DMS153 treated with DMSO at 0.1 percent for 48 hours (cell line): ENCODE results near the gene SLC25A22.

ENCODE experiments used
- DNase-seq: peaks from one replicate; lab custom pipeline; 2025; ENCODE audit not compliant: unreplicated experiment; lab: John Stamatoyannopoulos, UW

The SLC25A22 gene

DNA sequence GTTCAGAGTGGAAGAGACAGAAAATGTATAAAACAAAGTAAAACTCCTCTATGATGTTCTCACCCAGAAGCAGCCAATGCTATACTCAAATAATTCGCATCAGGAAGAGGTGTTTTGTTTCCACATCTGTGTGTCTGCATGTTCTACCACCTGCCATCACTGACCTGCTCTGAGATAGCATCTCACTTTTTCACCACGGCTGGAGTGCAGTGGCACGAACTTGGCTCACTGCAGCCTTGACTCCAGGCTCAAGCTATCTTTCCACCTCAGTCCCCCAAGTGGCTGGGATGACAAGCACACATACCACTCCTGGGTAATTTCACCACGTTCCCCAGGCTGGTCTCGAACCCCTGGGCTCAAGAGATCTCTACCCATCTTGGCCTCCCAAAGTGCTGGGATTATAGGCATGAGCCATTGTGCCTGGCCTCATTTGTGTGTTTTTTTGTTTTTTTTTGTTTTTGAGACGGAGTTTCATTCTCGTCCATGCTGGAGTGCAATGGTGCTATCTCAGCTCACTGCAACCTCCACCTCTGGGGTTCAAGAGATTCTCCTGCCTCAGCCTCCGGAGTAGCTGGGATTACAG, 36.5 kb downstream of the SLC25A22 start:
- DNase-seq: no peak

DNA sequence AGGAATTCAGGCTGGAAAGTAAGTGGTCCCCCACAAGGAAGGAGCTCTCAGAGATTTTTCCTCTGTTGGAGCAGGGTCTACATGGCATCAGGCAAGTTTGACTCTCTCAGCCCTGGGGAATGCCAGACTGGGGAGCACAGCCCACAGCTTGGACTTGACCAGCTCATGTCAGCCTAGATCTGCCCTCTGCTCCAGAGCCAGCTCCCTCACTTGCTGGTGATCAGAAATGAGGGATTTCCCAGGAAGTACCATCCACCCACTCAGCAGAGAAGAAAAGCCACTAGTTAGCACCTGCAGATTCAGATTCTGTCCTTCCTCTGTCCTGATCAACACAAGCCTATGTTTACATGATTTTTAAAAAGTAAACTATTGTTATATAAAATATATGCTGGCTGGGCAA, 37.8 kb downstream of the SLC25A22 start:
- DNase-seq: no peak

DNA sequence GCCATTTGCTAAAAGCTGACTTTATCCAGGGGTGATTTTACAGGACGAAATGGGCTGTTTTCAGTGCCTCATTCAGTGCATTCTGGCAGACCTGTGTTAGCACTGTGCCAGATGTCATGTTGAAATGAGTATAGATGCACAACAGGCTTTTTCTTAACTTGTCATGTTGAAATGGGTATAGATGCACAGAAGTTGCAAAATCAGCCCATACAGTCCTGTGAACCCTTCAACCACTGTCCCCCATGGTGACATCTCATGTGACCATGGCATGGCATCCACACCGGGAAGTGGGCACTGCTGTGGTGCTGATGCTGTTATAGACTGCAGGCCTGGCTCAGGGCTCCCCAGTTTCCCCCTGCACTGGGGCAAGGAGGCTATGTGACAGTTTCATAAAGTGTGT, 48.4 kb downstream of the SLC25A22 start:
- DNase-seq: no peak

DNA sequence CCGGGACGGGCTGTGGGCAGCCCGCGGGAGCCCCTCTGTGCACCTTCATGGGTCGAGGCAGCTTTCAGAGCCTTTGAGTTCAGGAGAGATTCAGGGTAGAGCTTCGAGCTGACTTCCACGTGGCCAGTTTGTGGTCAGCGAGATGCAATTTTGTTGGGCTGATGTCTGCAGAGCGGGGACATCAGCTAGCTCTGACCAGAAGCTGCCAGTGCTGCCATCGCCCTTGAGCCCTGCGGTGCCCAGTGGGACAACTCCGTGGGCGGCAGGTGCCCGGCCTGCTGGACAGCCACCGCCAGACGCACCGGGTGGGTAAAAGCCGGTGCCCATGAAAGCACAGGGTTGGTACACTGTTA, 50.1 kb downstream of the SLC25A22 start:
- DNase-seq: no peak

DNA sequence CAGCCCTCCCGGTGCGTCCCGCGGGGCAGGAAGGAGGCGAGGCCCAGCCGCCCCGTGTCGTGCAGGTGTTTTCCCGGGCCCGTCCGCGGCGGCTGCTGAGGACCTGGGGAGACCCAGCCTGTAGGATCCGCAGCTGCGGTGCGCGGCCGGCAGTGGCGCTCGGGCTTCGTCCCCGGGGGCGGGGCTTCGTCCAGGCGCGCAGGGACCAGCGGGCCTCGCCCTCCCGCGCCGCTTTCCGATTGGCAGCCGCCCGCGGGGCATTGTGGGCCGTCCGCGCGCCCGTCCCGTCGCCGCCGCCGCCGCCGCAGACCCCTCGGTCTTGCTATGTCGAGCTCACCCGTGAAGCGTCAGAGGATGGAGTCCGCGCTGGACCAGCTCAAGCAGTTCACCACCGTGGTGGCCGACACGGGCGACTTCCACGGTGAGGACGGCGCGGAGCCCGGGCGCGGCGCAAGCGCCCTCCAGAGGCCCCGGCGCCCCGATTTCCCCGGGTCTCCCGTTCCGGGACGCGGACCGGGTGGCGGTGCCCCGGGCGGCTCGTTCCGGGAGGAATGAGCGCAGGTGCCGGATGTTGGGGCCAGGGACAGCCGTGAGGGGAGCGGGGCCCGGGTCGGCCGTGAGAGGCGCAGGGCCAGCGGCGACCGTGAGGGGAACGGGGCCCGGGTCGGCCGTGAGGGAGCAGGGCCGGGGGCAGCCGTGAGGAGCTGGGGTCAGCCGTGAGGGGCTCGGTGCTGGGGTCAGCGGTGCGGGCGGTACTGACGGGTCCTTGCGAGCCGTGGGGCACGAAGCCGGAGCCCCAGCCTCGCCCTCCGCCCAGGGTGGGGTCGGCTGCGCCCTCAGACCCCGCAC, 50.7 kb downstream of the SLC25A22 start, which contains the start of gene TALDO1:
Gene TALDO1 (plus strand): TSS at position 307 of the 849 bp plus-strand sequence. CDS start 18 bp downstream, at position 325.
- peak; percentile 80 for DNase-seq

DNA sequence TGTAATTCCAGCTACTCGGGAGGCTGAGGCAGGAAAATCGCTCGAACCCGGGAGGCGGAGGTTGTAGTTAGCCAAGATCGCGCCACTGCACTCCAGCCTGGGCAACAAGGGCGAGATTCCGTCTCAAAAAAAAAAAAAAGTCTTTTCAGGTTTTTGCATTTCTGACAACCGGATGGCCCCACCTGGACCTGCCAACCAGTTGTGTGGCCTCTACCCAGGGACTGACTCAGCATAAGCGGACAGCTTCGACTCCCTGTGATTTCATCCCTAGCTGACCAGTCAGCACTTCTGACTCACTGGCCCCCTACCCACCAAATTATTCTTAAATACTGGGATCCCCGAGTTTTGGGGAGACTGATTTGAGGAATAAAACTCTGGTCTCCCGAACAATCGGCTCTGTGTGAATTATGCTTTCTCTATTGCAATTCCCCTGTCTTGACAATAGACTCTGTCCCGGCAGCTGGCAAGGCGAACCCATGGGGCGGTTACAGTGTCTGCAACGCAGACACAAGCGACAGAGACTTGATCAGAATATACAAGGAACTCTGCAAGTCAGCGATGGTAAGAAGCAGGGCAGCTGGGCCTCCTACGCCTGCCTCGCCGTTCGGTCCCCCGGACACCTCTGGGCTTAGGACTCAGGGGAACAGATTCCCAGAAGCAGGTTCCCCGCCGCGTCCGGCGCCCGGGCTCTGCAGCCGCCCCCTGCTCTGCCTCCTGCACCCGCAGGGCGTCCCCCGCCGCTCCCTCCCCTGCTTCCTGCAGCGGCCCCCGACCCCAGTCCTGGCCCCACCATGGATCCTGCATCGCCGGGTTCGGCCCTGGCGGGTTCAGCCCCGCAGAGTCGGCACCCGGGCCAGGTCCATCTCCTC, 51.6 kb downstream of the SLC25A22 start:
- DNase-seq: no peak

DNA sequence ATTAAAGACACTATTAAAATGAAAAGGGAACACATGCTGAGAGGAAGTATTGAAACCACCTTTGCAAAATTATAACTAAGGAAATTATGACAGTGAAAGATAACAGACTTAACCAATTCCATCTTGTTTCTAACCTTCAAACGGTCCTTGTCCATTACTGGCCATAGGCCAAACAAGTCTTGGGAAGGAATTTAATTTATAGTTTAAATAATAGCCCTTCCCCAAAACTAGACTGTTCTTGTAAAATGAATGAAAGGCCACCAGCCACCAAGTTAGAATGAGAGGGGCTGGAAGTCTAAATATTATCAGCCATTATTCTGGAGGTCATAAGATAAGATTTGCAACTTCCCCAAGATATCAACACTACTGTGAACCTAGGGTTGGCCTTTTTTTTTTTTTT, 52.7 kb downstream of the SLC25A22 start:
- DNase-seq: no peak

DNA sequence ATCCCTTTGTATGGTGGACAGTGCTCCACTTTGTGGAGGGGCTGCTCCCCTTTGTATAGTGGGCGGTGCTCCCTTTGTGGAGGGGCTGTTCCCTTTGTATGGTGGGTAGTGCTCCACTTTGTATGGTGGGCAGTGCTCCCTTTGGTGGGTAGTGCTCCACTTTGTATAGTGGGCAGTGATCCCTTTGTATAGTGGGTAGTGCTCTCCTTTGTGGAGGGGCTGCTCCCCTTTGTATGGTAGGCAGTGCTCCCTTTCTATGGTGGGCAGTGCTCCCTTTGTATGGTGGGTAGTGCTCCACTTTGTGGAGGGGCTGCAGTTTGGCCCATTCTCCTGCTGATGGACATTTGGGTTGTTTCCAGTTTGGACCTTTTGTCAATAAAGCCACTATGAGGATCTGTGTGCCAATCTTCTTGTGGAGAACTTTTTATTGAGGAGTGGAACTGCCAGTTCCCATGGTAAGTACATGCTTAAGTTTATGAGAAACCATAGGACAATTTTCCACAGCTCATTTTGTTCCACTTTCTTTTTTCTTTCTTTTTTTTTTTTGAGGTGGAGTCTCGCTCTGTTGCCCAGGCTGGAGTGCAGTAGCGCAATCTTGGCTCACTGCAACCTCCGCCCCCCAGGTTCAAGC, 55.4 kb downstream of the SLC25A22 start:
- no peak for DNase-seq

DNA sequence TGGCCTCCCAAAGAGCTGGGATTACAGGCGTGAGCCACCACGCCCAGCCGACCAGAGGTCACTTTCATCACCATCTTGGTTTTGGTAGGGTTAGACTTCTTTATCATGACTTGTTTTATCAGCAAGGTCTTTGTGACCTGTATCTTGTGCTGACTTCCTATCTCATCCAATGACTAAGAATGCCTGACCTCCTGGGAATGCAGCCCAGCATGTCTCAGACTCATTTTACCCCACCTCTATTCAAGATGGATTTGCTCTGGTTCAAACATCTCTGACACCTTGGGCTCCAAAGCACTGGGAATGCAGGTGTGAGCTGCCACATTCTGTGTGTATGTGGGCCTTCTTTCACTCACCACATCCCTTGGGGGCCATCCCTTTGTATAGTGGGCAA, 55.9 kb downstream of the SLC25A22 start:
- DNase-seq: no peak
